Measurements from ENCODE around the gene RAB36. TPM values are rescaled to one million over a fixed set of nuclear protein-coding genes. Genes with fewer than 3 reads are reported as not detected.

The RAB36 gene
- total RNA-seq, 2 experiments from 2014 or later = 0.33 TPM; not detected in 1

DNA sequence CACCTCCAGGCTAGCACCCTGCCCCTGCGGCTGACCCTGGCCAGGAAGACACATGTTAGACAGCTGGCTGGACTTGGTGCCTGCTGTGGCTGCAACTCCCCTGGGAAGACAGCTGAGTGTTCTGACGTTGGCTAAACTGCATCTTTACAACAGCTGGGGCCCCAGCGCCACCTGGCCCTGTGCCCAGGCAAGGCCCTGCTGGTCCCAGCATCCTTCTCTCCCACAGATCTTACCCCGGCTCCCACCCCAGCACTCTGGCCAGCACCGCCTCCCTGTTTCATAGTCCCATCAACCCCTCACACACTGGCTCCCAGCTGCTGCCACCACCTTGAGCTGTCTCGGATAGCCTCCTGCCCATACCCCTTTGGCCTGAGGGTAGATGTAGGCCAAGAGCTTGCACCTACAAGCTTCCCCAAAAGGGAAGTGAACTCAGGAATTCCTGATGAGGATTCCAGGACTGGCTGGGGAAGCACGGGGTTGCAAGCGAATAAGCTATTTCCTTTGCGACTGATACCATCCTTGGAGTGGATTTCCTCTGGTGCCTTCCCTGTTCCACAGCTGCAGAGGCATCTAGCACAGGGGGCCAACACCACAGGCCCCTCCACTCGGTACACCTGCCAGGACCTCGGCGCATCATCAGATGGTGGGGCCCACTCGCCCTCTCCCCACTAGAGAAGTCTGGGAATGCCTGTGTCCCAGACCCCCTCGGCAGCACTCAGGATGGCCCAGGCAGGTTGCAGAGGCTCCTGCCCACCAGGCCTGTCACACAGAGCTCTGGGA lies 32.0 kb upstream of the RAB36 start:
- no peaks in the 10 kb centered on the region for H3K4me1 Mint-ChIP-seq
- H3K36me3 Mint-ChIP-seq (ENCODE audit: low read depth) = no peaks in the 10 kb centered on the region
- no peak for DNase-seq
- H3K27me3 Mint-ChIP-seq = peaks cover 2% of the 10 kb centered on the region
- POLR2A ChIA-PET = interaction anchor here (1.0 to 1.2 kb wide), 2 partner anchors 9 to 165 kb away, joined by 3 read pairs; no protein-coding TSS in a partner anchor
- no peaks in the 10 kb centered on the region for H3K9me3 Mint-ChIP-seq
- no peak overlapping the region for H3K27ac Mint-ChIP-seq
- no peak overlapping the region for H3K4me3 Mint-ChIP-seq
- CTCF ChIA-PET = interaction anchor here (0.6 to 1.5 kb wide), 2 partner anchors 90 to 154 kb away, joined by 3 read pairs; no protein-coding TSS in a partner anchor

DNA sequence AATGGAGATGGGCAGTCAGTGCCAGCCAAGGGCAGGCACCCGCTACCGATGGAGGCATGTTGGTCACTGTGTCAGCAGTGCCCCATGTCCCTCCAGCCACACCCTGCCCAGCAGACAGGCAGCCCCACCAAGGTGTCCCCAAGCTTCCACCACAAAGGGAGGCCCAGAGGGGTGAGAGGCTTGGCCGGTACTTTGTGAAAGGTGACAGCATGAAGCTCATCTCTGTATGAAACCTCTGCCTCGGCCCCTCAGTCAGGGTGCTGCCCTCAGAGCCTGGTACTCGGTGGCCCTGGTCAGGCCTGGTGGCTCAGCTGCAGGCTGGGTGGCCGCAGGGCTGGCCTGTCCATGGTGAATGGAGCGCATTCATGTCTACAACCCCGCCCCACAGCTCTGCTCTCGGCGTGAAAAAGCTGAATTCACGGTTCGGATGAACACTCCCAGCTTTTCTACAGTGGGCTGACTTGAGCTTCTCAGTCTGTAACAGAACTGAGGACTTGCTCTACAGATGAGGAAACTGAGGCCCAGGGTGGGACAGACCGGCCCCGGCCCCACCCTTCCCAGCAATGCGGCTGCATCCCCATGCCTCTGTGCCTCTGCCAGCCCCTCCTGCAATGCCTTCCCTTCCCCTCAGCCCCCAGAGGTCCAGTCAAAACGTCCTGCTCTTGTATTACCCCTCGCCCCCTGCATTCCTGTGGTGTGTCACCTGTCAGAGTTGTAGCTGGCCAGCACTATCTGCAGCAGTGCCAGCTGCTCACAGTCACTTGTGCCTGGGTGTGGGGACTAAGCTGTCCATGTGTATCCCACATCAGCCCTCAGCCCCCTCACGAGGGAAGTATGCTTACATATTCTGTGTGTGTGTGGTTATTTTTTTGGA lies 31.2 kb upstream of the RAB36 start:
- H3K4me3 Mint-ChIP-seq = no peak overlapping the region
- H3K27me3 Mint-ChIP-seq = peaks cover 2% of the 10 kb centered on the region
- H3K27ac Mint-ChIP-seq = no peak overlapping the region
- ChIA-PET POLR2A (interaction anchor here (1.0 kb wide), 1 partner anchor 10 kb away, joined by 3 read pairs; no protein-coding TSS in a partner anchor), CTCF (interaction anchor here (0.6 to 1.5 kb wide), 2 partner anchors 89 to 154 kb away, joined by 3 read pairs; no protein-coding TSS in a partner anchor)
- no peaks in the 10 kb centered on the region for H3K36me3 Mint-ChIP-seq (ENCODE audit: low read depth)
- no peaks in the 10 kb centered on the region for H3K9me3 Mint-ChIP-seq
- no peak for DNase-seq
- H3K4me1 Mint-ChIP-seq = no peaks in the 10 kb centered on the region

DNA sequence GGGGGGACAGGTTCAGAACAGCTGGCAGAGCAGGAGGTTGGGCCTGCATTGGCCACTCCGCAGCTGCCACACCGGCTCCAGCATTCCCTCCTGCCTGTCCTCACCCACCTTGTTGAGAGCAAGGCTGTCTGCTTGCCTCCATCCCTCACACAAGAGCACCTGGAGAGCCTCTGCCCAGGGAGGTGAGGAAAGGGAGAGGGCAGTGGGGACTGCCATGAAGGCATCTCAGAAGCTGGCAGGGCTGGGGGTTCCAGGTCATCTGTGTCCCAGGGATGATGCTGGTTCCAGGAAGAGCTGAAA lies 30.6 kb upstream of the RAB36 start:
- Mint-ChIP-seq H3K9me3 (no peaks in the 10 kb centered on the region), H3K4me3 (no peak overlapping the region), H3K27ac (no peak overlapping the region), H3K36me3 (ENCODE audit: low read depth) (no peaks in the 10 kb centered on the region), H3K27me3 (peaks cover 2% of the 10 kb centered on the region), H3K4me1 (peaks cover 5% of the 10 kb centered on the region)
- CTCF ChIA-PET = interaction anchor here (1.5 kb wide), 1 partner anchor 155 kb away, joined by 3 read pairs; no protein-coding TSS in a partner anchor
- POLR2A ChIA-PET = no interaction called here
- DNase-seq = no peak

DNA sequence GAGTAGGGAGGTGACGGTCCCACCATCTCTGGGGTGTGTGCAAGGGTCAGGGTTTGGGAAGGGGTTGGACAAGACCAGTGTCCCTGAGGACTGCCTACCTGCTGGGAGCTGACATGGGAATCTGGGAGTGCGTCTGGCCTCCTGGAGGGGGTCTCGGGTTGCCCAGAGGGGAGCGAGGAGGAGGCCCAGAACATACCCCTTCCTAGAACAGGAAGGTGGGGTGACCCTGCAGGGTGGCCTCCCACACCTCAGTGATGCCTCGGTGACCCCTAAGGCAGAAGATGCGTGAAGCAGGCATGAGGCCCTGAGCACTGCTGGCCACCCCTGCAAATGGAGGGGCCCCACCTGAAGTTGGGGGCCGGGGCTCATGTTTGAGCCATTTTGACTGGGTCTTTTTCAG lies 29.9 kb upstream of the RAB36 start:
- POLR2A ChIA-PET = no interaction called here
- H3K4me3 Mint-ChIP-seq = no peak overlapping the region

DNA sequence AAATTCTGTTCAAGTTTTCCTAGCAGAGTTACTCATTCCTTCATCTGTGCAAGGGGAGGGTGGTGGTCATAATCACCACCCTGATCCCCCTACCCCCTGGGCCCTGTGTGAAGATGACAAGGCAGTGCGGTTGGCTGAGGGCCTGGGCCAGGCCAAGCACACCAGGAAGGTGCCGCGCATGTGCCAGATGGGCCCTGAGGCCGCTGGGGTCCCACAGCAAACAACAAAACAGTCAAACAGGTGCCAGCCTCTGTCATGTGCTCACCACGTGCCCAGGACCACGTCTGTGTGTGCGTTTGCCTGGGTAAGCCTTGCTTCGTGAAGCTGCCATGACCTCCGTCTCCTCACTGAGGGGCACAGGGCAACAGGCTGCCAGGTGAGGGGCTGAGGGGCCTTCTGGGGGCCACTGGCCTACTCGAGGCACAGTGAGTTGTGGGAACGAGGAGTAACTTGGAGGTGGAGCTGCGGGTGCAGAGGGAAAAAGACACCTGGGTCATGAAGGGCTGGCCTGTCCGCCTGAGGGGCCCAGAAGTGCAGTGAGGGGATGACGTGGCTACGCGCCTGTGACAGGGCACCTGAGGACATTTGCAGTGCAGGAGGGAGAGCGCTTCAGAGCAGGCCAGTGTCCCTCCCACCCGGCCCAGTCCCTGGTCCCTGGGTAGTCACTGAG lies 29.3 kb upstream of the RAB36 start:
- Mint-ChIP-seq H3K4me3 (no peak overlapping the region), H3K27ac (no peak overlapping the region), H3K27me3 (peaks cover 2% of the 10 kb centered on the region), H3K4me1 (peaks cover 12% of the 10 kb centered on the region), H3K9me3 (no peaks in the 10 kb centered on the region), H3K36me3 (ENCODE audit: low read depth) (no peaks in the 10 kb centered on the region)
- ChIA-PET CTCF (no interaction called here), POLR2A (no interaction called here)
- no peak for DNase-seq

More for the DNA sequence above, 29.9 kb upstream of the RAB36 start:
- H3K27me3 Mint-ChIP-seq = peaks cover 2% of the 10 kb centered on the region
- H3K9me3 Mint-ChIP-seq = no peaks in the 10 kb centered on the region
- peaks cover 9% of the 10 kb centered on the region for H3K4me1 Mint-ChIP-seq
- CTCF ChIA-PET = no interaction called here
- no peak for DNase-seq
- H3K36me3 Mint-ChIP-seq (ENCODE audit: low read depth) = no peaks in the 10 kb centered on the region
- H3K27ac Mint-ChIP-seq = no peak overlapping the region

DNA sequence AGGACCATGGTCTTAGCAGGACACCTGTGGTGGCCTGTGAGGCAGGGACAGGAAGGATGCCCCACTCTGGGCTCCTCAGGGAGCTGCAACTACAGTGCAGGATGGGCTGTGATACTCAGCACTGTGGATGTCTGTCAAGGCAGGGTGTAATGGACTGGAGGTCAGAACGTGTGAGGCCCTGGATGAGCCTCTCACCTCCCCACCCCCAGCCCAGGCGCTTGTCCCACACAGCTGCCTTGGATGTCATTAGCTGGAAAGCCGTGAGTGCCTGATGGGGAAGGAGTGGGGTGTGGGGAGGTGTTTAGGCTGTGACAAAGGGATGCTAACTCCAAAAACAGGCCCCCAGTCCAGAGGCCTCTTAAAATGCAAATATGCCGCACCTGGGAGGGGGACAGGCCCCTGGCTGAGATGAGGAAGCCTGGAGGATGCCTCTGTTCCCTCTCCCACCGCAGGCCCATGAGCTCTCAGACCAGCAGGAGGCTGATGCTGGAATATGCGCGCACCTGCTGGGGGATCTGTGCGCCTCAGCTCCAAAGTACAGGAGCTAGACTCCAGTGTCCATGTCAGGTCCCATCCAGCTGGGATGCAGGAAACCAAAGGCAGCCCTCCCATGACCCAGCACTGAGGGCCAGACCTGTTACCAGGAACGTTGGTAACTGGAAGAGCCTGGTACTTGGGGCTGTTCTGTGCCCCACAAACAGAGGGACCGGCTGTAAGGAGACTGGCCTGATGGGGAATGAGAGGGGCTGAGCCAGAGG lies 28.6 kb upstream of the RAB36 start:
- POLR2A ChIA-PET = interaction anchor here (2.0 kb wide), 1 partner anchor 22 kb away, joined by 5 read pairs; no protein-coding TSS in a partner anchor
- H3K4me1 Mint-ChIP-seq = peaks cover 12% of the 10 kb centered on the region
- no peaks in the 10 kb centered on the region for H3K36me3 Mint-ChIP-seq (ENCODE audit: low read depth)

DNA sequence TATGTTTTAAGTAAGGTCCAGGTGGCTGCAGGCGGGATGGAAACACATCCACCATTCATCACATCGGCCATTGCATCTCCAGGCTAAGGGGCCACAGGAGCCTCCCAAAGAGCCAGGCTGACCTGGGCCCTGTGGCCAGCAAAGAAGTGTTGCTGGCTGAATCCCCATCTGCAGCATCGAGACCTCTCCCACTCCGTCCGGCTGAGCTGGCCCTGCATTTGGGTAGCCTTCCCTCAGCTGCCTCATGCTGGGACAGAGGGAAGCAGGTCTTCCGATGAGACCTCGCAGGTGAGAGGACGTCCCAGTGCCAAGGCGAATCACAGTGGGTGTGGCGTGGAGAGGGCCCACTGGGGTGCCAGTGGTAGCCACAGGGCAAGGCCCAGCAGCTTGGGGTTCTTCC lies 28.0 kb upstream of the RAB36 start:
- Mint-ChIP-seq H3K9me3 (no peaks in the 10 kb centered on the region), H3K36me3 (ENCODE audit: low read depth) (no peaks in the 10 kb centered on the region), H3K4me1 (peaks cover 12% of the 10 kb centered on the region), H3K4me3 (no peak overlapping the region), H3K27me3 (peaks cover 2% of the 10 kb centered on the region), H3K27ac (no peak overlapping the region)
- no peak for DNase-seq
- CTCF ChIA-PET = no interaction called here
- POLR2A ChIA-PET = interaction anchor here (2.0 kb wide), 1 partner anchor 21 kb away, joined by 5 read pairs; no protein-coding TSS in a partner anchor

More for the DNA sequence above, 28.6 kb upstream of the RAB36 start:
- peaks cover 2% of the 10 kb centered on the region for H3K27me3 Mint-ChIP-seq
- CTCF ChIA-PET = no interaction called here
- no peak overlapping the region for H3K27ac Mint-ChIP-seq
- H3K9me3 Mint-ChIP-seq = no peaks in the 10 kb centered on the region
- no peak for DNase-seq
- no peak overlapping the region for H3K4me3 Mint-ChIP-seq

DNA sequence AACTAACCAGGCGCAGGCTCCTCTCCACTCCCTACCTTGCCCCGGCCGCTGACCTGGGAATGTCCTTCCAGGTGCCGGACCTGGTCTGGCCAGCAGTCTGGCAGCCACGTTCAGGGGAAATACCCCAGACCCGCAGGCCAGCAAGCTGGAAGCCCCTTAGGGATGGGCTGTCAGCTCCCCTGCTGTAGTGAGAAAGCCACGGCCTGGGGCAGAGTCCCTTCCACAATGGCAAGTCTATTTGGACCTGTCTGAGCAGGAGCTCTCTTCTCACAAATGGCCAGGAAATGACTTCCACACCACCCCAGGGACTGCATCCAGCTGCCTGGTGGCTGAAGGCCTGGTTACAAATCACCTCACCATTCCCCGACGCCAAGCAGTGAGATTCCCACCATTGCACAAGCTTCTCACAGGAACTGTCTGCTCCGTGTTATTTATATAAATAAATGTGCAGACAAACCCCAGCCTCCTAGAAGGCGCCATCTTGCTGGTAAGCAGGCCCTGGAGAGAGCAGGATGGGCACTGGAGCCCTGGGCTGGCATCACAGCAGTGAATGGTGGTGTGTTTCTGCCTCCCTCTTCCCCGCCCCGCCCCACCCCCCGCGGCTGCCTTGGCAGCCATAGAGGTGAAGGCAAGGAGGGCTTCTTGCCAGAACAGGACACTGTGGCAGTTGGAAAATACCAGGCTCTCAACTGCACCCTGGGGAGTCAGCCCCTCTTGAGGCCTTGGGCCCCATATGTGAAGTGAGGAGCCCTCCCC lies 27.2 kb upstream of the RAB36 start:
- Mint-ChIP-seq H3K9me3 (no peaks in the 10 kb centered on the region), H3K4me1 (peaks cover 12% of the 10 kb centered on the region), H3K36me3 (ENCODE audit: low read depth) (no peaks in the 10 kb centered on the region), H3K27me3 (peaks cover 2% of the 10 kb centered on the region), H3K27ac (no peak overlapping the region), H3K4me3 (no peak overlapping the region)
- CTCF ChIA-PET = interaction anchor here (2.3 kb wide), 1 partner anchor 159 kb away, joined by 11 read pairs; no protein-coding TSS in a partner anchor
- no peak for DNase-seq
- POLR2A ChIA-PET = interaction anchor here (2.0 kb wide), 1 partner anchor 20 kb away, joined by 5 read pairs; no protein-coding TSS in a partner anchor

DNA sequence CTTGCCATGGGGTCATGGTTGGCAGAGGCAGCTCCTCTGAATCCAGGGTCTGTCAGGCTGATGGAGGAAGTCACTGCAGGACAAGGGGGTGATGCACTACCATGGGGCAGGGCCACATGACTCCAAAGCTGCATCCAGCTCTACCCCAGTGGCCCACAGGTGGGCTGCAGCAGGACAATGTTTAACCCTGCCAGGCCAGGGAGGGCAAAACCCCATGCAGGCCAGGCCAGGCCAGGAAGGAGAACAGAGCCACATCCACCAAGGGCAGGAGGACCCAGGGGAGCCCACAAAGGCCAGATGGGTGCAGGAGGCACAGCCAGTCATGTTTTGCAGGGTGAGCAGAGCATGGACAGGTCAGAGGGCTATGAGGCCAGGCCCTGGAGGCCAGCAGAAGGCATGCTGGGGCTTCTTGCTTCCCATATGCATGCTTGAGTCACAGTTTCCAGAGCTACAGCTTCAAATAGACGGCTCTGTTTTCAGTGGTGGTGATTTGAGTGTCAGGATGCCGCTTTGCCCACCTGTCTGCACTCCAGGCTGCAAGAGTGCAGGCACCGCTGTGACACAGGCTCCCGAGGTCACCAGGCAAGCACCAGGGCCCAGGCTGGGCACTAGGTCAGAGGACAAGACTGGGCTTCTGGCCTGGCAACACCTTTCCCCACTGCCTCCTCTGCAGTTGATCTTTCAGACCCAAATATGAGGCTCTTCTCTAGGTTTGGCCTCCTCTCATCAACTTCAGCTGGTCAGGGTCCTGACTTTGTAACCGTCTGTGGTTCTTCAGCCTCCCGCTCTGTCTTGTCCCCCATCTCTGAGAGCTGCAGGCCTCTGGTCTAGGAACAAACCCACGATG lies 26.4 kb upstream of the RAB36 start:
- no peak overlapping the region for H3K27ac Mint-ChIP-seq
- no peak overlapping the region for H3K4me3 Mint-ChIP-seq
- peaks cover 12% of the 10 kb centered on the region for H3K4me1 Mint-ChIP-seq
- H3K36me3 Mint-ChIP-seq (ENCODE audit: low read depth) = no peaks in the 10 kb centered on the region
- DNase-seq = no peak
- H3K9me3 Mint-ChIP-seq = no peaks in the 10 kb centered on the region
- POLR2A ChIA-PET = interaction anchor here (1.0 to 2.0 kb wide), 4 partner anchors 18 to 31 kb away, joined by 3 to 5 read pairs (median 4); partner anchors contain the start of gene RSPH14
- H3K27me3 Mint-ChIP-seq = no peaks in the 10 kb centered on the region
- CTCF ChIA-PET = interaction anchor here (0.6 to 2.3 kb wide), 4 partner anchors 9 to 159 kb away, joined by 3 to 11 read pairs (median 6); no protein-coding TSS in a partner anchor

DNA sequence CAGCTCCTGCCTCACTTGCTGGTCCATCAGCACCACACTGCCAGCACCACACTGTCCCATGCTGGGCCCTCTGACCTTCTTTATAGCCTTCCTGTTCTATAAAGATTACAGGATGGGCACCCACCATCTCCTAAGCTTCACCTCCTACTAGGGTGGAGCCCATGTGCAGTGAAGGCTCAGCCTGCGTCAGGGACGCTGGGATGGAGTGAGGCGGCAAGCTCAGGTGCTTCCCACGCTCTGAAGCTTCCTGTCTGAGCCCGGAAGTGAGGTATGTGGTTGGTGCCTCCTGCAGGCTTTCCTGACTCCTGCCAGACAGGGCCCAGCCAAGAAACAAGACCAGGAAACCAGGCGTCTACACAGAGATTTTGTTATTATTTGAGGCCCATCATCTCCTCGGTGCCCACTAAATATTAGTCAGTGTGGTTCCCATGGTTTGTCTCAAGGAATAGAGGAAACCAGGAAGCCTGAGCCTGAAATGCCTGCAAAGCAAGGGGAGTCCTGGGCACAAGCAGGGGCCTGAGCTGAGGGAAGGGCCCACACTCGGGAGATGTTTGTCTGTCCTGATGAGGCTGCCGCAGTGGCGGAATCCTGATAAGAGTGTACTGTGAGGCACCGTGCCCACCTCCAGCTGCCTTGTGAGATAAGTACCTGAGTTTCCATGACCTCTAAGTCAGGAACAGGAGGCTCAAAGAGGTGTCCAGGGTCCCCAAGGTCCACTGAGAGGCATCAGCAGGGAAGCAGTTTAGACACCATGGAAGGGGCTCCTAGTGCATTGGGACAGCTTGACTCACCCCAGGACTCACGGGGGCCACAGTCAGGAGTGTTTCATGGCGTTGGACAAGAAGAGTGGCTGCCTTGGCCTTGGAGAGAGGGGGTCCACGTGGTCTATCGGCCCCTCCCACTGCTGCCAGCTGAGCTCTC lies 25.5 kb upstream of the RAB36 start:
- H3K27me3 Mint-ChIP-seq = no peaks in the 10 kb centered on the region
- no peaks in the 10 kb centered on the region for H3K9me3 Mint-ChIP-seq
- H3K4me3 Mint-ChIP-seq = no peak overlapping the region
- peak overlapping the region; percentile 26 for H3K27ac Mint-ChIP-seq
- DNase-seq = peak; percentile 54
- ChIA-PET CTCF (interaction anchor here (0.6 to 2.3 kb wide), 5 partner anchors 8 to 163 kb away, joined by 3 to 11 read pairs (median 4); no protein-coding TSS in a partner anchor), POLR2A (interaction anchor here (1.0 to 1.3 kb wide), 3 partner anchors 17 to 32 kb away, joined by 3 to 4 read pairs (median 4); partner anchors contain the start of gene RSPH14)
- no peaks in the 10 kb centered on the region for H3K36me3 Mint-ChIP-seq (ENCODE audit: low read depth)
- peaks cover 12% of the 10 kb centered on the region for H3K4me1 Mint-ChIP-seq

All from activated CD4-positive, alpha-beta memory T cell treated with anti-CD3 and anti-CD28 coated beads, Interleukin-2, amount 10 ng/mL, durations not matched to agents 7 days and 5 days (primary cell).